ENCODE measurements around the gene CHMP1B.

CHMP1B gene

GRCh38 chr18:11820697-11821096 lies 30.5 kb upstream of the CHMP1B start:
- DNase-seq (ENCODE audit: low spot score), result no peak
- TF ChIP-seq CTCF (IDR thresholded peaks at IDR 0.05; ENCODE audit: extremely low read depth, insufficient read depth, missing control alignments), result no peak
- in situ Hi-C loops (cut with MboI; ENCODE audit: low pct_unique_long_range_greater_than_20kb, low sequenced_read_pairs, unreplicated experiment), result no loop called here

DNA sequence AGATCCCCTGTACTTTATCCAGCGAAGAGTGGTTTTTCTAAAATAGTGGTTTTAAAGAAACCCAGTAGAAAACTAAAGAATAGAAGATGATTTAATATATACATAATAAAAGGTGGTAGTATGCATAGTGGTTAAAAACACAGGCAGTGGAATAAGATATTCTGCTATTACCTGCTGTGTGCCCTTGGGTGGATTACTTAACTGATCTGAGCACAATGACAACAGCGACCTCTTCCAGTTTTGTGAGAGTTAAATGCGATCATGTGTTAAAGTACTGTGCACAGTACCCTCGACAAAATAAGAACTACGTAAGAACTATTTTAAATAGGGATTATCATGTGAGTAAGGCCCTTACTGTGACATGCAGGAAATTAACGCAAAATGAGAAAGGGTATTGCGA lies 30.0 kb upstream of the CHMP1B start:
- no peak for DNase-seq (ENCODE audit: low spot score)
- in situ Hi-C loops (cut with MboI; ENCODE audit: low pct_unique_long_range_greater_than_20kb, low sequenced_read_pairs, unreplicated experiment), result no loop called here
- no peak for TF ChIP-seq CTCF (IDR thresholded peaks at IDR 0.05; ENCODE audit: extremely low read depth, insufficient read depth, missing control alignments)

- in situ Hi-C loops (cut with MboI; ENCODE audit: low pct_unique_long_range_greater_than_20kb, low sequenced_read_pairs, unreplicated experiment), result no loop called here
- DNase-seq (ENCODE audit: low spot score), result no peak
- no peak for TF ChIP-seq CTCF (IDR thresholded peaks at IDR 0.05; ENCODE audit: extremely low read depth, insufficient read depth, missing control alignments)
Measured at GRCh38 chr18:11821643-11822237, 29.5 kb upstream of the CHMP1B start.

DNA sequence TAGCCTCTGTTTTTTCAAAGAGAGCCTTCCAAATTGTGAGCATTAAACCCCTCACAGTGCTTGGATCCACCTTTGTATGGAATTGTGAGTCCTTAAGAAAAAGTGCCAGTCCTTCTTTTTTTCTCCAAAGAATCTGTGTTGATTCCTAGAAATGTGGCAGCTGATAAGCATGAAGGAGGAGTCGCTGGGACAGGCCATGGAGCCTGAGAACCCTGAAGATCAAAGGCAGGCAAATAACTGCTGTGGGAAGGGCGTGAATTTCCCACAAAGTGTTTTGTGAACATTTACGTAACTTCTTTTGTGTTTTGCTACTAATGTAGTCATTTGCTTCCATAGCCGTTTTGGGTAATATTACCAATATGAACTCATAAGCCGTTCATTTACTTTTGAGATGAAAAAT lies 27.7 kb upstream of the CHMP1B start:
- in situ Hi-C loops (cut with MboI; ENCODE audit: low pct_unique_long_range_greater_than_20kb, low sequenced_read_pairs, unreplicated experiment), result no loop called here
- TF ChIP-seq CTCF (IDR thresholded peaks at IDR 0.05; ENCODE audit: extremely low read depth, insufficient read depth, missing control alignments), result no peak

DNA sequence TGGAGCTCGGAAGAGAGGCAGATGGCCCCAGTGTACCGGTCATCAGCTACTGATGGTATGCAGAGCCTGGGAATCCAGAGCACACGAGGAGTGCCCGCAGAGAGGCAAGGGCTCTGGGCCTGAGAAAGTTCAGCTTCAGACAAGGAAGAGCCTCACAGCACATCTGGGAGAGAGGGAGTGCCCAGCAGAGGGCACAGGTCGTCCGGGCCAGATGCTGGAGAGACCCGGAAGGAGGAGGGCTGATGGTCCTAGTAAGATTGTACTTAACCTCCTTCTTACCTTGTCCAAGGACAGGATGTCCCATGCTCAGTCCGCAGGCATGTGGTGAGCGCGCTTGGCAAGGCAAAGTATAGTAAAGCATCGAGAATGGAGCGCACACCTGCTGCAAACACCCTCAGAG lies 24.4 kb upstream of the CHMP1B start:
- in situ Hi-C loops (cut with MboI; ENCODE audit: low pct_unique_long_range_greater_than_20kb, low sequenced_read_pairs, unreplicated experiment), result no loop called here
- no peak for TF ChIP-seq CTCF (IDR thresholded peaks at IDR 0.05; ENCODE audit: extremely low read depth, insufficient read depth, missing control alignments)
- no peak for DNase-seq (ENCODE audit: low spot score)

More for the DNA sequence above, 27.7 kb upstream of the CHMP1B start:
- DNase-seq (ENCODE audit: low spot score), result no peak

DNA sequence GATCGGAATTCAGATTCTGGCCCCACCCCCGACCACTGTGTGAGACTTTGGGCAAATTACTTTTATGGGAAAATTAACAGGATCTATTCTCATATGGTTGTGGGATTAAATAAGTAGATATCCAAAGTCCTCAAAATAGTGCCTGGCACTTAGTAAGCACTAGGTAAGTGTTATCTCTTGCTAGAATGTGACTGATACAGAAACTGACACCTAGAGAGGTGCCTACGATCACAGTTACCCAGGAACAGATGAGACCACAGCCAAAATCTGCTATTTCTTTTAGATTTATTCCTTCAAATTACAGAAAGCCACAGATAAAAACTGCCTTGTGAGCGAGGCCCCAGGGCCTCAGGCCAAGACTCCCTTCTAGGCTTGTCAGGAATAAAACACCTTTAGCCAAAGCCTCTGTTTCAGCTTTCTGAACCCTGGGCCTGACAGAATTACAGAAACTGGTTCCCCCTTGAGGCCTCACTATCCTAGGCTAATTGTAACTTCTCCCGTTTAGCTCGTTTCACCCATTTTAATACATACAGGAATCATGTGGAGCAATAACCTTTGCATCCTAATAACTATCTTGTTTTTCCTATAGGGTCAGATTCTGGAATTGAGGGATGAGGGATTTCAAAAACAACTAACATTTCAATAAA lies 22.3 kb upstream of the CHMP1B start:
- in situ Hi-C loops (cut with MboI; ENCODE audit: low pct_unique_long_range_greater_than_20kb, low sequenced_read_pairs, unreplicated experiment), result no loop called here
- TF ChIP-seq CTCF (IDR thresholded peaks at IDR 0.05; ENCODE audit: extremely low read depth, insufficient read depth, missing control alignments), result no peak
- no peak for DNase-seq (ENCODE audit: low spot score)

Measured in GM13977 (cell line).